GM23338 (cell line): ENCODE measurements around the gene OR2T1. TPM values are rescaled to one million over a fixed set of nuclear protein-coding genes. Genes with fewer than 3 reads are reported as not detected.
"Not testable (repeated sequence)": the region's sequence is repeated elsewhere in the genome, so short reads cannot be mapped to it uniquely, and the experiment has no call there.

Experiments
- ATAC-seq: fragments of 200-7000 bp; cut with Tn5 transposase; 3 replicates; pipeline ENCODE4 v1.9.1; 2020
- DNase-seq: peaks from one replicate; pipeline ENCODE4 v3.0.0-alpha.2; 2015; ENCODE audit warnings: low spot score
- H2AFZ ChIP-seq: fragments of 200-600 bp; sonication (generic); 2 replicates; pipeline ENCODE4 v1.8.0; 2016; ENCODE audit warnings: antibody characterized with exemption, mild to moderate bottlenecking, moderate library complexity
- H3F3A ChIP-seq: fragments of 200-600 bp; sonication (generic); replicated peaks from 2 replicates; pipeline ENCODE4 v1.8.0; 2017; ENCODE audit warnings: antibody characterized with exemption, mixed run types, low read depth
- H3K27ac ChIP-seq: fragments of 200-600 bp; sonication (generic); 2 replicates; pipeline ENCODE4 v1.6.1; 2016; ENCODE audit warnings: low read depth
- H3K27me3 ChIP-seq: fragments of 200-600 bp; sonication (generic); 2 replicates; pipeline ENCODE4 v1.8.0; 2016; ENCODE audit warnings: mild to moderate bottlenecking, mixed run types, moderate library complexity; ENCODE audit not compliant: insufficient read depth
- H3K36me3 ChIP-seq: fragments of 200-600 bp; sonication (generic); 2 replicates; pipeline ENCODE4 v1.8.0; 2016; ENCODE audit warnings: mild to moderate bottlenecking; ENCODE audit not compliant: insufficient read depth
- H3K4me1 ChIP-seq: fragments of 200-600 bp; sonication (generic); 2 replicates; pipeline ENCODE4 v1.8.0; 2016; ENCODE audit warnings: mild to moderate bottlenecking, moderate library complexity; ENCODE audit not compliant: insufficient read depth
- H3K4me2 ChIP-seq: fragments of 200-600 bp; sonication (generic); 2 replicates; pipeline ENCODE4 v1.7.1; 2017; ENCODE audit warnings: mixed run types
- H3K4me3 ChIP-seq: fragments of 200-600 bp; sonication (generic); 2 replicates; pipeline ENCODE4 v1.6.1; 2016; ENCODE audit warnings: mixed run types
- H3K79me2 ChIP-seq: fragments of 200-600 bp; sonication (generic); replicated peaks from 2 replicates; pipeline ENCODE4 v1.8.0; 2017; ENCODE audit warnings: mild to moderate bottlenecking; ENCODE audit not compliant: insufficient read depth
- H3K9me2 ChIP-seq: fragments of 200-600 bp; sonication (generic); 2 replicates; pipeline ENCODE4 v1.8.0; 2017; ENCODE audit not compliant: insufficient read depth
- H4K20me1 ChIP-seq: fragments of 200-600 bp; sonication (generic); replicated peaks from 2 replicates; pipeline ENCODE4 v1.8.0; 2017; ENCODE audit warnings: mild to moderate bottlenecking; ENCODE audit not compliant: insufficient read depth
- H3K27ac Mint-ChIP-seq: 2 replicates; pipeline ENCODE4 v1.8.0; 2020; ENCODE audit warnings: inconsistent platforms, mild to moderate bottlenecking, moderate library complexity, mixed read lengths
- H3K27me3 Mint-ChIP-seq: 3 replicates; pipeline ENCODE4 v1.8.0; 2022; ENCODE audit warnings: low read depth, mild to moderate bottlenecking, moderate library complexity, mixed read lengths, inconsistent platforms; ENCODE audit not compliant: insufficient read depth, poor library complexity
- H3K36me3 Mint-ChIP-seq: 3 replicates; pipeline ENCODE4 v1.8.0; 2021; ENCODE audit warnings: low read depth, mild to moderate bottlenecking, inconsistent platforms, moderate library complexity, mixed read lengths
- H3K4me1 Mint-ChIP-seq: 3 replicates; pipeline ENCODE4 v1.8.0; 2020; ENCODE audit warnings: mild to moderate bottlenecking, inconsistent platforms, mixed read lengths
- H3K4me3 Mint-ChIP-seq: 3 replicates; pipeline ENCODE4 v1.8.0; 2021; ENCODE audit warnings: moderate library complexity, mild to moderate bottlenecking, inconsistent platforms, mixed read lengths
- H3K9me3 Mint-ChIP-seq: 3 replicates; pipeline ENCODE4 v1.8.0; 2020; ENCODE audit warnings: moderate library complexity, mild to moderate bottlenecking, inconsistent platforms, mixed read lengths
- polyA plus RNA-seq: library from polyadenylated mRNA; unstranded; fragments of >200 nt; fragmentation: Nextera tagmentation; extraction: Ambion mirVana; gene quantifications from 2 replicates; pipeline ENCODE4 v1.2.1, GENCODE V29; 2016
- total RNA-seq: library from RNA; depleted of rRNA; stranded (reverse); fragments of >200 nt; shearing (Covaris generic); gene quantifications from 2 replicates; pipeline ENCODE4 v1.2.3, GENCODE V29; 2014

OR2T1 gene
- total and polyA plus RNA-seq, 2 experiments from 2014 or later = not detected

GRCh38 chr1:248436303-248436702, 33.5 kb downstream of the OR2T1 start:
- H3K27me3 ChIP-seq, H3K36me3 ChIP-seq, H3K4me1 ChIP-seq, H2AFZ ChIP-seq, H3K4me3 Mint-ChIP-seq, ATAC-seq, H3K4me3 ChIP-seq, H3F3A ChIP-seq, DNase-seq, H3K79me2 ChIP-seq, H3K4me1 Mint-ChIP-seq, H3K27ac Mint-ChIP-seq, H3K4me2 ChIP-seq, H4K20me1 ChIP-seq, H3K27me3 Mint-ChIP-seq, H3K27ac ChIP-seq, H3K9me2 ChIP-seq: not testable (repeated sequence)
- H3K36me3 Mint-ChIP-seq = peaks cover 16% of the 10 kb centered on the region
- H3K9me3 Mint-ChIP-seq = peaks cover 61% of the 10 kb centered on the region

DNA sequence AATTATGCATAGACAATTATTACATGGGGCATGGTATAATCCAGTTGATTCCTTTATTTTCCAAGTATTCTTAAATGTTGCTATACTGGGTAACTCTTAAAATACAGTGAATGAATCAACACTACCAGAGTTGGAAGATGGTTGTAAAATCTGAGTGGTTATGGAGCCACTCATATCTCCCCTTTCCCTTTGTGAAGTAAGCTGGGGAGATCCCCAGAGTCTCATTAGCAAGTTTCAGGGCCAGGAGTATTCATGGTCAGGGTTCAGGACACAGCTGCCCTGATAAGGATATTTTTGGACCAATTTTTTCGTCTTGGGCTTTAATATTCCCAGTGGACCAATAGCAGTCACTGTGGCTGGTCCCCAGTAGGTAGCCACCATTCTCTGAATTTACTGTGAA, 35.8 kb downstream of the OR2T1 start:
- not testable (repeated sequence) for H3K27ac ChIP-seq, H3K36me3 ChIP-seq, H3K27me3 Mint-ChIP-seq, H2AFZ ChIP-seq, ATAC-seq, H3K36me3 Mint-ChIP-seq, H3K4me2 ChIP-seq, H3K27me3 ChIP-seq, H3K4me1 ChIP-seq, H3K9me2 ChIP-seq, DNase-seq, H3K4me3 Mint-ChIP-seq, H3F3A ChIP-seq, H3K4me3 ChIP-seq, H3K4me1 Mint-ChIP-seq, H4K20me1 ChIP-seq, H3K27ac Mint-ChIP-seq, H3K79me2 ChIP-seq
- H3K9me3 Mint-ChIP-seq = peaks cover 65% of the 10 kb centered on the region

DNA sequence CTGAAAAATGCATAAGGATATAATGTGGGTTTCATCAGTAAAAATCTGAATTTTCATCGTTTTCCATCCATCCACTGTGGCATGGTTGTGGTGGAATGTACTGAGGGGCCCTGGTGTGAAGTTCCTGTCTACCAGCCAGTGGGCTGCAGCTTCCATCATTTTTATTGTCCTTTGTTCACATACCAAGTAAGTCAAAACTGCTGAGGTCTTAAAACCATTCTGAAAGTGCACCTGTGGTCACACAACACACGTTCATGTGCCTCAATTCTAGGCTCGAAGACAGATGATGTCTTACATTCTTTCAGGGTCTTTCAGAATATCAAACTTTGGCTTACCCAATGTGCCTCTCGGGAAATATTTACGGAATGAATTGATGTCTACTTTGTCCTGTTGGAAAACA, 36.4 kb downstream of the OR2T1 start:
- not testable (repeated sequence) for H3K4me2 ChIP-seq, H3K27ac ChIP-seq, H2AFZ ChIP-seq, H3K27ac Mint-ChIP-seq, H4K20me1 ChIP-seq, DNase-seq, H3K4me3 ChIP-seq, H3K4me1 ChIP-seq, H3K4me3 Mint-ChIP-seq, H3K9me2 ChIP-seq, H3K79me2 ChIP-seq, H3K36me3 Mint-ChIP-seq, H3F3A ChIP-seq, H3K36me3 ChIP-seq, H3K4me1 Mint-ChIP-seq, H3K27me3 Mint-ChIP-seq, H3K27me3 ChIP-seq, ATAC-seq
- peaks cover 70% of the 10 kb centered on the region for H3K9me3 Mint-ChIP-seq

DNA sequence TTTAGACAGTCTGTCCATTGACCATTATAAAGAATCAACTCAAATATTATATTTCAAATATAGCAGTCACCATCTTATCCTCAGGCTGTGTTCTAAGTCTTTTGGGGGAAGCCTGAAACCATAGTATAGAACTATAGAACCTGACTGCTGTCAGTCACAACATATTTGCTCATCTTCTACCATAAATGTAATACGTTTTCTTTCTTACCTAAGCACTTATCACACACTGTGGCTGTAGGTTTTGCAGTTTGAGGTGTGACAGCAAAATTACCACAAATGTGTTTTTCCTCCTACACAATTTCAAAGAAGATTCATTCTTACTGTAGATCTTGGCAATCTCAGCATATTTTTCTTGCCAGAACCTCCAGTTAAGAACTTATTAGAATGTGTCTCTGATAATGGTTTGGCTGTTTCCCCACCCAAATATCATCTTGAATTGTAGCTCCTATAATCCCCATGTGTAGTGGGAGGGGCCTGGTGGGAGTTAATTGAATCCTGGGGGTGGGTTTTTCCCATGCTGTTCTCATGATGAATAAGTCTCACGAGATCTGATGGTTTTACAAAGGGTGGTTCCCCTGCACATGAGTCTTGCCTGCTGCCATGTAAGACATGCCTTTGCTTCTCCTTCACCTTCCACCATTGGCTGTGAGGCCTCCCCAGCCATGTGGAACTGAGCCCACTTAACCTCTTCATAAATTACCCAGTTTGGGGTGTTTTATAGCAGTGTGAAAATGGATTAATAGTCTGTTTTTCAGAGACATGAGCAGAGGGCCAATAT, 39.8 kb downstream of the OR2T1 start:
- H3F3A ChIP-seq, H3K9me2 ChIP-seq, H4K20me1 ChIP-seq, H3K27me3 ChIP-seq, H3K27ac ChIP-seq, ATAC-seq, H3K4me2 ChIP-seq, H3K4me1 ChIP-seq, H3K4me1 Mint-ChIP-seq, DNase-seq, H3K79me2 ChIP-seq, H3K4me3 Mint-ChIP-seq, H3K36me3 ChIP-seq, H3K27me3 Mint-ChIP-seq, H3K4me3 ChIP-seq, H2AFZ ChIP-seq, H3K27ac Mint-ChIP-seq: not testable (repeated sequence)
- H3K36me3 Mint-ChIP-seq = peaks cover 11% of the 10 kb centered on the region; the same call in 2 of the 3 replicates
- peaks cover 82% of the 10 kb centered on the region for H3K9me3 Mint-ChIP-seq

GRCh38 chr1:248444603-248445002, 41.8 kb downstream of the OR2T1 start:
- H4K20me1 ChIP-seq, H3K4me1 Mint-ChIP-seq, H3K4me3 ChIP-seq, H3K79me2 ChIP-seq, H3K9me2 ChIP-seq, H2AFZ ChIP-seq, ATAC-seq, H3F3A ChIP-seq, H3K27me3 Mint-ChIP-seq, H3K27ac ChIP-seq, H3K4me1 ChIP-seq, H3K27me3 ChIP-seq, H3K27ac Mint-ChIP-seq, H3K4me2 ChIP-seq, DNase-seq, H3K36me3 ChIP-seq, H3K4me3 Mint-ChIP-seq: not testable (repeated sequence)
- peaks cover 71% of the 10 kb centered on the region for H3K9me3 Mint-ChIP-seq
- H3K36me3 Mint-ChIP-seq = peaks cover 11% of the 10 kb centered on the region; the same call in 2 of the 3 replicates

DNA sequence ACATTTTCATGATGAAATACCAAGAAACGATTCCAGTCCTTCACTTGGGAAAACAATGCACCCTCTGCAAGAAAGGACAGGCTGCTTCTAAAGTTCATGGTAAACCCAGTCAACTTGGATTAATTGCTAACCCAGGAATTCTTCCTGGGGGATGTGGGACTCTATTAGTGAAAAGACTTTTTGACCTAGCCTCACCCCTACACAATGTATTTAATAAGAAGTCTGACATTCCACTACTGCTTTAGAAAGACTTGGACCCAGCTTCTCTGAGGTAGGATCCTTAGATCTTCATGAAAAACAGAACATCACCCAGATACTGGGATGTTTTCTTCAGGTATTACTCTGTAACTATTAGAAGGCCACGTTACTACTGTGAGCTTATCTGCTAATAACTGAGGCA, 42.6 kb downstream of the OR2T1 start, which contains the start of gene OR2T2:
Gene OR2T2, plus strand, starts transcription at position 239 of the 400 bp plus-strand sequence. CDS start 7,161 bp downstream, outside the sequence.
- ATAC-seq, H3K27ac ChIP-seq, H3K27ac Mint-ChIP-seq, H3K79me2 ChIP-seq, H4K20me1 ChIP-seq, H2AFZ ChIP-seq, H3K36me3 ChIP-seq, H3K9me2 ChIP-seq, H3K4me1 ChIP-seq, H3K4me2 ChIP-seq, H3K4me3 Mint-ChIP-seq, H3F3A ChIP-seq, H3K4me3 ChIP-seq, H3K27me3 Mint-ChIP-seq, DNase-seq, H3K4me1 Mint-ChIP-seq, H3K27me3 ChIP-seq: not testable (repeated sequence)
- Mint-ChIP-seq H3K36me3 (peaks cover 10% of the 10 kb centered on the region; the same call in 2 of the 3 replicates), H3K9me3 (peaks cover 69% of the 10 kb centered on the region)
